GM12878 (cell line): ENCODE data around the gene ABCC1. TPM values are rescaled to one million over a fixed set of nuclear protein-coding genes. Genes with fewer than 3 reads are reported as not detected.

Experiments used
- ATAC-seq: fragments of 200-7000 bp; cut with Tn5 transposase; 3 replicates; pipeline ENCODE4 v1.9.1; 2020; ENCODE audit warnings: mild to moderate bottlenecking, moderate library complexity
- BruUV-seq: library from RNA; stranded (reverse); fragments of 400-500 nt; replicated peaks from 2 replicates; lab custom pipeline; 2021; lab: Mats Ljungman, UMichigan
- CTCF ChIA-PET: fragments of 300-600 bp; sonication (Branson Sonifier 250); formaldehyde crosslinking; extraction: SDS; loops from one replicate; lab custom pipeline; 2021; ENCODE audit warnings: inconsistent platforms; lab: Yijun Ruan, JAX
- POLR2A ChIA-PET: fragments of 350-600 bp; formaldehyde crosslinking; extraction: SDS; loops from one replicate; lab custom pipeline; 2021; ENCODE audit warnings: inconsistent platforms; lab: Charles Lee
- RAD21 ChIA-PET: fragments of 300-600 bp; sonication (Branson Sonifier 250); formaldehyde crosslinking; loops from one replicate; lab custom pipeline; 2023; ENCODE audit warnings: antibody characterized with exemption; ENCODE audit not compliant: unreplicated experiment; lab: Charles Lee
- SMC1A ChIA-PET: fragments of 300-600 bp; sonication (Branson Sonifier 250); formaldehyde crosslinking; loops from one replicate; lab custom pipeline; 2023; ENCODE audit not compliant: unreplicated experiment, uncharacterized antibody; lab: Charles Lee
- DNase-seq: peaks from one replicate; pipeline ENCODE4 v3.0.0-alpha.2; 2011; ENCODE audit warnings: low read depth, low spot score
- FAIRE-seq: peaks from 3 replicates; lab custom pipeline; 2011; peaks lifted over from hg19 to GRCh38; lab: Jason Lieb, UNC
- H2AFZ ChIP-seq: 2 replicates; pipeline ENCODE4 v1.6.0; 2011; ENCODE audit warnings: low read depth, low read length, control low read depth; ENCODE audit not compliant: control insufficient read depth
- H3K27ac ChIP-seq: 2 replicates; pipeline ENCODE4 v1.5.1; 2011; ENCODE audit warnings: control low read depth; ENCODE audit not compliant: control insufficient read depth, insufficient read depth
- H3K27me3 ChIP-seq, 2 experiments: replicated peaks in 1 of 2; 2 replicates each; pipeline versions ENCODE4 v1.6.0 to v1.6.1; 2011; ENCODE audit warnings: low read length in 1 of 2; ENCODE audit not compliant: control insufficient read depth in 2 of 2, insufficient read depth in 2 of 2
- H3K36me3 ChIP-seq, 2 experiments: 2 replicates each; pipeline ENCODE4 v1.5.1; 2011; ENCODE audit warnings: low read length in 1 of 2; ENCODE audit not compliant: control insufficient read depth in 2 of 2, insufficient read depth in 2 of 2
- H3K4me1 ChIP-seq: 2 replicates; pipeline ENCODE4 v1.6.1; 2011; ENCODE audit warnings: mild to moderate bottlenecking, low read length, moderate library complexity, mixed read lengths; ENCODE audit not compliant: control insufficient read depth, insufficient read depth
- H3K4me2 ChIP-seq: 2 replicates; pipeline ENCODE4 v1.6.0; 2011; ENCODE audit warnings: control low read depth; ENCODE audit not compliant: control insufficient read depth, insufficient read depth
- H3K4me3 ChIP-seq: fragments of 200-600 bp; sonication (generic); 2 replicates; pipeline ENCODE4 v1.5.1; 2016
- H3K79me2 ChIP-seq: 2 replicates; pipeline ENCODE4 v1.6.0; 2011; ENCODE audit warnings: low read length; ENCODE audit not compliant: control insufficient read depth, insufficient read depth
- H3K9ac ChIP-seq: 2 replicates; pipeline ENCODE4 v1.8.0; 2011; ENCODE audit warnings: low read length, control low read depth, mixed read lengths; ENCODE audit not compliant: control insufficient read depth, insufficient read depth
- H3K9me3 ChIP-seq: replicated peaks from 3 replicates; pipeline ENCODE4 v1.5.1; 2011; ENCODE audit warnings: mild to moderate bottlenecking, low read length; ENCODE audit not compliant: control insufficient read depth, insufficient read depth
- H4K20me1 ChIP-seq: 2 replicates; pipeline ENCODE4 v1.6.0; 2011; ENCODE audit not compliant: control insufficient read depth, insufficient read depth
- CTCF ChIP-seq, 3 experiments: IDR thresholded peaks in 2 of 3; conservative IDR thresholded peaks in 1 of 3; 2 replicates each; pipeline ENCODE4 v1.5.1; 2011; ENCODE audit warnings: low read depth in 3 of 3, low read length in 3 of 3, mild to moderate bottlenecking in 3 of 3, control low read depth in 2 of 3, moderate library complexity in 2 of 3, inconsistent platforms in 1 of 3, mixed read lengths in 1 of 3; ENCODE audit not compliant: control insufficient read depth in 2 of 3, insufficient read depth in 1 of 3; ENCODE audit errors: extremely low read depth in 1 of 3
- HDAC2 ChIP-seq: fragments of 200-600 bp; sonication (generic); IDR thresholded peaks from 2 replicates; pipeline ENCODE4 v1.6.1; 2017
- MLLT1 ChIP-seq: fragments of 450-650 bp; IDR thresholded peaks from 2 replicates; pipeline ENCODE4 v1.6.1; 2016; ENCODE audit warnings: mild to moderate bottlenecking
- MYB ChIP-seq: fragments of 150-350 bp; IDR thresholded peaks from 2 replicates; pipeline ENCODE4 v1.6.1; 2014; ENCODE audit warnings: mild to moderate bottlenecking, low read depth, low read length, borderline replicate concordance
- NR2C2 ChIP-seq: IDR thresholded peaks from 2 replicates; pipeline ENCODE4 v1.6.1; 2011; ENCODE audit warnings: borderline replicate concordance, low read depth; ENCODE audit not compliant: control insufficient read depth, insufficient read length
- RUNX3 ChIP-seq: IDR thresholded peaks from 2 replicates; pipeline ENCODE4 v1.6.1; 2012; ENCODE audit warnings: low read length, inconsistent platforms
- SP1 ChIP-seq: IDR thresholded peaks from one replicate; pipeline ENCODE4 v1.6.1; 2011; ENCODE audit warnings: low read depth, low read length
- WGBS: methylation state at CpG from one replicate; pipeline ENCODE4 v1.1.6; 2016; ENCODE audit warnings: low lambda C conversion rate; ENCODE audit not compliant: insufficient replicate concordance, insufficient coverage; ENCODE audit errors: missing lambda C conversion rate; 5-methylcytosine and 5-hydroxymethylcytosine counted together
- in situ Hi-C: fragments of 300-500 bp; cut with MboI; formaldehyde crosslinking; loops from 9 replicates; pipeline ENCODE4 v1.14.3; 2018; ENCODE audit warnings: mixed read lengths
- intact Hi-C: fragments of 100-400 bp; cut with micrococcal nuclease; formaldehyde crosslinking; loops from one replicate; pipeline ENCODE4 v1.14.2; 2022; ENCODE audit not compliant: unreplicated experiment
- polyA plus RNA-seq, 11 experiments: library from polyadenylated mRNA; depleted of rRNA in 4 of 11; unstranded in 6 of 11; stranded (reverse) in 5 of 11; fragments of >200 nt; fragmentation: Nextera tagmentation in 4 of 11; fragmentation: Illumina TruSeq in 1 of 11; extraction: Ambion mirVana in 4 of 11; extraction: Trizol in 1 of 11; gene quantifications; 1 replicate in 1 of 11; 2 replicates in 10 of 11; pipeline versions ENCODE4 v1.2.1 to v1.2.3, GENCODE V29; 2011 to 2016; ENCODE audit warnings: inconsistent platforms in 2 of 11, missing spikeins in 2 of 11, low read depth in 1 of 11
- total RNA-seq, 4 experiments: library from RNA; depleted of rRNA in 3 of 4; stranded (reverse); fragments of >200 nt in 3 of 4; fragmentation: Illumina TruSeq in 1 of 4; extraction: Trizol in 1 of 4; gene quantifications; 2 replicates each; pipeline versions ENCODE4 v1.2.1 to v1.2.3, GENCODE V29; 2013 to 2021

The ABCC1 gene
- total and polyA plus RNA-seq, 10 of the 15 experiments (the other 5 are each of a cell fraction or from before 2014, with no cell fraction given), result 3.2 to 44.6 (median 14.5) TPM

- H3K9ac ChIP-seq, result no peak overlapping the region
- DNase-seq, result no peak
- no peak overlapping the region for H2AFZ ChIP-seq
- POLR2A ChIA-PET, result no interaction called here
- H3K4me1 ChIP-seq, result no peaks in the 10 kb centered on the region
- no TSS peak for BruUV-seq
- H3K4me2 ChIP-seq, result no peak overlapping the region
- in situ Hi-C loops, result no loop called here
- no peaks in the 10 kb centered on the region for H3K9me3 ChIP-seq
- H3K27me3 ChIP-seq, result no peaks in the 10 kb centered on the region
- no peaks in the 10 kb centered on the region for H3K79me2 ChIP-seq
- H4K20me1 ChIP-seq, result no peaks in the 10 kb centered on the region
- WGBS, result 93% methylated on average over 20 of the region's 21 CpGs
- RAD21 ChIA-PET, result no interaction called here
- no peak for TF ChIP-seq RUNX3
- no peak for TF ChIP-seq MYB
- TF ChIP-seq HDAC2, result no peak
- no peak for TF ChIP-seq NR2C2
- no peak for TF ChIP-seq CTCF (IDR thresholded peaks at IDR 0.05 in 2 of 3, conservative IDR thresholded peaks at IDR 0.05 in 1 of 3; ENCODE audit: control insufficient read depth in 2 of 3, extremely low read depth in 1 of 3, insufficient read depth in 1 of 3, low read depth in 3 of 3, low read length in 3 of 3)
- TF ChIP-seq MLLT1, result no peak
- no peak for TF ChIP-seq SP1
- TF ChIP-seq, all 136 proteins: peak for 0
- Histone ChIP-seq H3K36me3 (peaks cover 19 to 65% of the 10 kb centered on the region in 2 experiments), H3K4me3 (no peak overlapping the region), H3K27ac (no peak overlapping the region)
- no peak for ATAC-seq
- ChIA-PET SMC1A (no interaction called here), CTCF (no interaction called here)
- intact Hi-C loops, result no loop called here
- FAIRE-seq, result no peak
Measured at GRCh38 chr16:16133943-16134604, 184.7 kb downstream of the ABCC1 start.
